GM10266 (cell line): ENCODE data around the gene EIF1.

Source experiments
- DNase-seq: peaks from one replicate; pipeline ENCODE4 v3.0.0; 2012; ENCODE audit errors: extremely low spot score
- CTCF ChIP-seq: IDR thresholded peaks from 2 replicates; pipeline ENCODE4 v1.5.1; 2012; ENCODE audit warnings: mild to moderate bottlenecking, low read depth; ENCODE audit not compliant: control insufficient read depth, insufficient read depth; ENCODE audit errors: missing control alignments

The EIF1 gene

GRCh38 chr17:41647940-41648410, 40.7 kb upstream of the EIF1 start:
- DNase-seq = peak; percentile 90
- TF ChIP-seq CTCF = peak; percentile 97

- peak; percentile 87 for DNase-seq
- peak; percentile 91 for TF ChIP-seq CTCF
These were observed 40.1 kb upstream of the EIF1 start for GRCh38 chr17:41648411-41649195.

GRCh38 chr17:41649923-41650519, 38.7 kb upstream of the EIF1 start:
- DNase-seq = no peak
- no peak for TF ChIP-seq CTCF

GRCh38 chr17:41650794-41651624, 37.7 kb upstream of the EIF1 start:
- DNase-seq = no peak
- no peak for TF ChIP-seq CTCF

GRCh38 chr17:41651625-41652460, 36.8 kb upstream of the EIF1 start:
- DNase-seq = no peak
- no peak for TF ChIP-seq CTCF

- DNase-seq = no peak
- no peak for TF ChIP-seq CTCF
These were observed 36.2 kb upstream of the EIF1 start for GRCh38 chr17:41652461-41652970.
